Stimulated activated naive B cell treated with anti-CD40 and anti-IgM and Interleukin-4, amounts not matched to agents 10 μg/mL and 1 μg/mL and 100 μg/mL, for 72 hours (primary cell): ENCODE data around the gene LYPLA2.
"Not testable (repeated sequence)": the region's sequence is repeated elsewhere in the genome, so short reads cannot be mapped to it uniquely, and the experiment has no call there.

ENCODE experiments used
- ATAC-seq, 2 donors: fragments of 150-1000 bp; cut with Tn5 transposase; replicated peaks; 2 replicates each; pipeline ENCODE4 v1.10.0; 2021; ENCODE audit warnings: moderate library complexity in 1 of 2
- DNase-seq: peaks from one replicate; pipeline ENCODE4 v3.0.0; 2021
- H3K27ac Mint-ChIP-seq: one replicate; pipeline ENCODE4 v1.8.0; 2022; ENCODE audit warnings: mild to moderate bottlenecking, mixed read lengths
- H3K27me3 Mint-ChIP-seq, 2 donors: one replicate each; pipeline ENCODE4 v1.8.0; 2022; ENCODE audit warnings: mixed read lengths in 2 of 2
- H3K36me3 Mint-ChIP-seq, 2 donors: one replicate each; pipeline ENCODE4 v1.8.0; 2022; ENCODE audit warnings: mixed read lengths in 2 of 2, mild to moderate bottlenecking in 1 of 2
- H3K4me1 Mint-ChIP-seq, 2 donors: one replicate each; pipeline ENCODE4 v1.8.0; 2022; ENCODE audit warnings: mixed read lengths in 2 of 2, mild to moderate bottlenecking in 1 of 2
- H3K4me3 Mint-ChIP-seq, 2 donors: one replicate each; pipeline ENCODE4 v1.8.0; 2022; ENCODE audit warnings: mild to moderate bottlenecking in 2 of 2, mixed read lengths in 2 of 2, moderate library complexity in 1 of 2
- H3K9me3 Mint-ChIP-seq, 2 donors: one replicate each; pipeline ENCODE4 v1.8.0; 2022; ENCODE audit warnings: mixed read lengths in 2 of 2, mild to moderate bottlenecking in 1 of 2

Gene LYPLA2

GRCh38 chr1:23793018-23793781 lies 2.3 kb downstream of the LYPLA2 start:
- peaks cover 23 to 46% of the 10 kb centered on the region in 2 donors for H3K4me1 Mint-ChIP-seq
- peaks cover 31 to 52% of the 10 kb centered on the region in 2 donors for H3K36me3 Mint-ChIP-seq
- H3K27me3 Mint-ChIP-seq, result no peaks in the 10 kb centered on the region
- ATAC-seq (no peak), DNase-seq (no peak)
- peak overlapping the region; percentile 41 to 57 for H3K4me3 Mint-ChIP-seq
- peak overlapping the region; percentile 25 for H3K27ac Mint-ChIP-seq
- no peaks in the 10 kb centered on the region for H3K9me3 Mint-ChIP-seq

DNA sequence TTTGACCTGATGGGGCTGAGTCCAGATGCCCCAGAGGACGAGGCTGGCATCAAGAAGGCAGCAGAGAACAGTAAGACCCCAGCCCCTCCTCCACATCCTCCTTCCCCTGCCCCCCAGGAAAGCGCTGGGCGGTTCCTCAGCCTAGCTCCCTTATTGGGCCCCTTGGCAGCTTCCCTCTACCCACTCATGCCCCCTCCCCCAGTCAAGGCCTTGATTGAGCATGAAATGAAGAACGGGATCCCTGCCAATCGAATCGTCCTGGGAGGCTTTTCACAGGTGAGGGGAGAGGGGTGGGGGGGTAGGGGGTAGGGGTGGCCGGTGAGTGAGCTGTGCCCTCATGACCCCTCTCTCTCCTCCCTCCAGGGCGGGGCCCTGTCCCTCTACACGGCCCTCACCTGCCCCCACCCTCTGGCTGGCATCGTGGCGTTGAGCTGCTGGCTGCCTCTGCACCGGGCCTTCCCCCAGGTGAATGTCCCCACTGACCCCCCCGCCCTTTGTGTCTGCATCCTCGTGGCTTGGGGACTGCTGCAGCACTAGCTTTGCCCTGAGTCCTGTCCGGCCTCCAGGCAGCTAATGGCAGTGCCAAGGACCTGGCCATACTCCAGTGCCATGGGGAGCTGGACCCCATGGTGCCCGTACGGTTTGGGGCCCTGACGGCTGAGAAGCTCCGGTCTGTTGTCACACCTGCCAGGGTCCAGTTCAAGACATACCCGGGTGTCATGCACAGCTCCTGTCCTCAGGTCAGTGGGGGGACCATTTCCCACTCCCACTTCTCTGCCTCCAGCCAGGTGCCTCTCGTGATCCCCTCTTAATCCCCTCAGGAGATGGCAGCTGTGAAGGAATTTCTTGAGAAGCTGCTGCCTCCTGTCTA lies 3.2 kb downstream of the LYPLA2 start:
- Mint-ChIP-seq H3K27me3 (no peaks in the 10 kb centered on the region), H3K36me3 (peaks cover 33 to 52% of the 10 kb centered on the region in 2 donors), H3K4me1 (peaks cover 28 to 54% of the 10 kb centered on the region in 2 donors), H3K9me3 (no peaks in the 10 kb centered on the region), H3K27ac (peak overlapping the region; percentile 37), H3K4me3 (no peak overlapping the region)
- ATAC-seq (no peak), DNase-seq (no peak)

DNA sequence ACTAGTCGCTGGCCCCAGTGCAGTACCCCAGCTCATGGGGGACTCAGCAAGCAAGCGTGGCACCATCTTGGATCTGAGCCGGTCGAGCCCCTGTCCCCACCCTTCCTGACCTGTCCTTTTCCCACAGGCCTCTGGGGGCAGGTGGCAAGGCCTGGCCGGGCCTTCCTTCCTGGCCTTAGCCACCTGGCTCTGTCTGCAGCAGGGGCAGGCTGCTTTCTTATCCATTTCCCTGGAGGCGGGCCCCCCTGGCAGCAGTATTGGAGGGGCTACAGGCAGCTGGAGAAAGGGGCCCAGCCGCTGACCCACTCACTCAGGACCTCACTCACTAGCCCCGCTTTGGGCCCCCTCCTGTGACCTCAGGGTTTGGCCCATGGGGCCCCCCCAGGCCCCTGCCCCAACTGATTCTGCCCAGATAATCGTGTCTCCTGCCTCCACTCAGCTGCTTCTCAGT lies 3.8 kb downstream of the LYPLA2 start:
- not testable (repeated sequence) for DNase-seq, H3K9me3 Mint-ChIP-seq, H3K4me3 Mint-ChIP-seq, H3K27me3 Mint-ChIP-seq, ATAC-seq
- Mint-ChIP-seq H3K36me3 (peaks cover 33 to 48% of the 10 kb centered on the region in 2 donors), H3K27ac (peak overlapping the region; percentile 44), H3K4me1 (peaks cover 32 to 60% of the 10 kb centered on the region in 2 donors)

DNA sequence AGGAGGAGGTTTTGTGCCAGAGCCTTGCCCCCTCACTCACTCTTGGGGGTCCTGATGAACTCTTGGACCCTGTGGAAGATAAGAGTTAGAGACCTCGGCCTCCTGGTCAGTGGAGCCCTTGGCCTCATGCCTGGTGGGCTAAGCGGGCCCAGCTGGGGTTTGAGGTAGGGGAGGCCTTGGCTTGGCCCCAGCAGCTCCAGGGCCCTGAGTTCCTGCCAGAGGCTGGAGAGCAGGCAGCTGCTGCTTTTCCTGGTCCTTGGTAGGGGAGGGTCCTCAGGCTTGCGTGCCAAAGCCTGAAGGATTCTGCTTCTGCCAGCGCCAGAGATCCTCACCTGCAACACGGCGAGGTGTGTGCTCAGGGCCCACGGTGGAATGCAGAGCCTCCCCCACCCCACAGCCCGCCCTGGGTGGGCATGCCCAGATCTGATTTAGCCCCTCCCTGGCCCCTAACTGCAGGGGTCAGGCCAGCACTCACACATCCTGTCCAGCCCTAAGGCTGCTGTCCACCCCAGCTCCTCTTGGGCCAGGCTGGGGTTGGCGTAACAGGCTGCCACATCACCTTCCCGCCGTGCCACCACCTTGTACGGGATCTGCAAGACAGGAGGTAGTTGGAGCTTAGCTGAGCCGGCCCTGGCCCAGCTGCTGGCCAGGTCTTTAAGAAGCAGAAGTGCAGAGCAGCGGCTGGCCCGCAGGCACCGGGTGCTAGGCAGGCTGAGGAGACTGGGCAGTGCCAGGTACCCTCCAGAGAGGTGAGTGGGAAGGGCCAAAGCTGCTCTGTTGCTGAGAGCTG lies 4.9 kb downstream of the LYPLA2 start:
- Mint-ChIP-seq H3K4me1 (peaks cover 31 to 53% of the 10 kb centered on the region in 2 donors), H3K27me3 (no peaks in the 10 kb centered on the region), H3K36me3 (peaks cover 33 to 47% of the 10 kb centered on the region in 2 donors), H3K4me3 (no peak overlapping the region), H3K27ac (peak overlapping the region; percentile 39), H3K9me3 (no peaks in the 10 kb centered on the region)
- no peak for ATAC-seq
- no peak for DNase-seq

- DNase-seq, result no peak
- Mint-ChIP-seq H3K27me3 (no peaks in the 10 kb centered on the region), H3K4me1 (peaks cover 29 to 52% of the 10 kb centered on the region in 2 donors), H3K27ac (peak overlapping the region; percentile 43), H3K9me3 (no peaks in the 10 kb centered on the region), H3K4me3 (no peak overlapping the region), H3K36me3 (peaks cover 31 to 41% of the 10 kb centered on the region in 2 donors)
- ATAC-seq, result no peak
These were observed 5.7 kb downstream of the LYPLA2 start for GRCh38 chr1:23796466-23797271.

DNA sequence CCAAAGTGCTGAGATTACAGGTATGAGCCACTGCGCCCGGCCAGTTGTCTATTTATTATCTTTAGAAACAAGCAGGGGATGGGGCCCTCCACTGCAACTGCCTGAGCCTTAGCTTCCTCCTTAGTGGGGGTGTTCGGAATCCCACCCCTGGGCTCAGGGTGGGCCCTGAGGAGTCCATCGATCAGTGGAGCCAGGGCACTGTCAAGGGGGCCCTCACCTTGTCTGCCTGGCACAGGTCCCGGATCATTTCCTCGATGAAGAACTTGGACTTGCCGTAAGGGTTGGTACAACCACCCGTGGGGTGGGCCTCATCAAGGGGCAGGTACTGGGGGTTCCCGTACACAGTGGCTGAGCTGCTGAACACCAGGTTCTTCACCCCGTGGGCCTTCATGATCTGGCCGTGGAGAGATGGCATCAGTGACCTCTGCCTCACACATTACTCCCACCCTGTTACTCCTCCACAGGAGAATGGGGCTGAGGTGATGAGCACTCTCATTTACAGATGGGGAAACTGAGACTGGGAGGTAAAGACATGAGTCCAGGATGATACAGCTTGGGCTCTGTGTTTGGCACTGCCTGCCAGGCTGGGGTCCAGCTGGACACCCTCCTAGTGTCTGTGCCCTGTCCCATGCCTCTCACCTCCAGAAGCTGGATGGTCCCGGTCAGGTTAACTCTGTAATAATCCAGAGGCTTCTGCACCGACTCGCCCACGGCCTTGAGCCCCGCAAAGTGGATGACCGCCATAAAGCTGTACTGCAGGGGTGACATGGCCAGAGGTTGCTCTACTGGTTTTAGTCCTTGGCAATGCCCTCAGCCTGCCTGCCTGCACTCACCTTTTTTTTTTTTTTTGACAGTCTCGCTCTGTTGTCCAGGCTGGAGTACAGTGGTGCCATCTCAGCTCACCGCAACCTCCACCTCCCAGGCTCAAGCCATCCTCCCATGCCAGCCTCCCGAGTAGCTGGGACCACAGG lies 6.8 kb downstream of the LYPLA2 start:
- DNase-seq, result no peak
- H3K27ac Mint-ChIP-seq, result no peak overlapping the region
- no peaks in the 10 kb centered on the region for H3K9me3 Mint-ChIP-seq
- no peak overlapping the region for H3K4me3 Mint-ChIP-seq
- H3K36me3 Mint-ChIP-seq, result peaks cover 31 to 40% of the 10 kb centered on the region in 2 donors
- ATAC-seq, result no peak
- no peaks in the 10 kb centered on the region for H3K27me3 Mint-ChIP-seq
- peaks cover 22 to 48% of the 10 kb centered on the region in 2 donors for H3K4me1 Mint-ChIP-seq

DNA sequence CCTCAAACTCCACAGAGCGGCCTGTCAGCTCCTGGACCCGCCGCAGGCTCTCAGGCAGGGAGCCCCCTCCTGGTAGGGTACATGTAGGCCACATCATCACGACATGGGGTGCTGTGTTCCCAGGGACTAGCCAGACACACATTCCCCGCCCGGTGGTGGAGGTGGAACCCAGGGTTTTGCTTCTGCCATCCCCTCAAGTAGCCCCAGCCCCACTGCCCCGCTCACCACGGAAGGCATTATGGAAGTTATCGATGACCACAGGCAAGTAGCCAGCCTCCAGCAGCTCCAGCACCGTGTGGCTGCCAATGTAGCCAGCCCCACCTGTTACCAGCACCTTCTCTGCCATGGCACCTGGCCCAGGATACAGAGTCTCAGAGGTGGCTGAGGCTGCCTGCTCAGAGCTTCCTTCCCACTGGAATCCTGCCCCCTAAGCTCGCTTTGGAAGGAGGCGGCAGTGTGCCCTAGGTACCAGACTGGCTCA lies 7.8 kb downstream of the LYPLA2 start:
- H3K27me3 Mint-ChIP-seq, result no peaks in the 10 kb centered on the region
- ATAC-seq, result no peak
- H3K36me3 Mint-ChIP-seq, result peaks cover 24 to 39% of the 10 kb centered on the region in 2 donors
- H3K4me1 Mint-ChIP-seq, result peaks cover 17 to 39% of the 10 kb centered on the region in 2 donors
- peak overlapping the region; percentile 56 for H3K27ac Mint-ChIP-seq
- H3K9me3 Mint-ChIP-seq, result no peaks in the 10 kb centered on the region
- DNase-seq, result no peak
- peak overlapping the region in 1 of 2 donors; percentile 95 for H3K4me3 Mint-ChIP-seq

- peaks cover 24 to 41% of the 10 kb centered on the region in 2 donors for H3K36me3 Mint-ChIP-seq
- H3K27ac Mint-ChIP-seq, result no peak overlapping the region
- no peak for DNase-seq
- peak overlapping the region; percentile 94 to 95 for H3K4me3 Mint-ChIP-seq
- no peaks in the 10 kb centered on the region for H3K27me3 Mint-ChIP-seq
- peaks cover 17 to 33% of the 10 kb centered on the region in 2 donors for H3K4me1 Mint-ChIP-seq
- H3K9me3 Mint-ChIP-seq, result no peaks in the 10 kb centered on the region
- no peak for ATAC-seq
These were observed 8.3 kb downstream of the LYPLA2 start for GRCh38 chr1:23799255-23799569.

- ATAC-seq (peak; percentile 12 to 14), DNase-seq (no peak)
- H3K4me1 Mint-ChIP-seq, result peaks cover 17 to 30% of the 10 kb centered on the region in 2 donors
- H3K27ac Mint-ChIP-seq, result peak overlapping the region; percentile 94
- peaks cover 18 to 39% of the 10 kb centered on the region in 2 donors for H3K36me3 Mint-ChIP-seq
- H3K27me3 Mint-ChIP-seq, result no peaks in the 10 kb centered on the region
- H3K4me3 Mint-ChIP-seq, result peak overlapping the region; percentile 94 to 95
- H3K9me3 Mint-ChIP-seq, result no peaks in the 10 kb centered on the region
These were observed 8.8 kb downstream of the LYPLA2 start for GRCh38 chr1:23799570-23800399.

- peak; percentile 91 for DNase-seq
- Mint-ChIP-seq H3K4me1 (peaks cover 25 to 30% of the 10 kb centered on the region in 2 donors), H3K36me3 (peaks cover 16 to 40% of the 10 kb centered on the region in 2 donors), H3K27me3 (no peaks in the 10 kb centered on the region), H3K4me3 (peak within 1 kb of the TSS; percentile 94 to 95), H3K27ac (peak within 1 kb of the TSS; percentile 94), H3K9me3 (no peaks in the 10 kb centered on the region)
- ATAC-seq, result peak; percentile 89 to 94
These were observed 9.7 kb downstream of the LYPLA2 start, which contains the start of gene GALE for GRCh38 chr1:23800400-23801337. Gene GALE, minus strand, starts transcription at chr1:23800754. Its CDS starts 1,747 bp downstream, at chr1:23799007.

DNA sequence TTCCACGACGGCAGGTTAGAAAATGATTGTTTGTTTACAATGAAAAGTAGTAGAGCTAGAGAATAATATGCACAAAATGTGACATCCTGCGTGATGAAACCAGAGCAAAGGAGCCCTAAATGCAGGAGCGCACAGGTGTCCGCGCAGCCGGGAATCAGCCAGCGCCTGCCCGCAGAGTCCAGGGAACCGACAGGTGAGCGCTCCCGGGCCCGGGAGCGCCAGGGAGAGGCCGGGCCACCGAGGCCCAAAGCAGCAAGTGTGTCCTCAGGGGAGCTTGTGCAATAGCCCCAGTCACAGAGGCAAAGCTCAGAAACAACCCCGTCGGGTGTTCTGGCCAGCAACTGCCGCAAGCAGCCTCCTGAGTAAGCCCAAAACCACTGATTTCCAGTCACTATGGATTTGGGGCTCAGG lies 10.4 kb downstream of the LYPLA2 start:
- H3K36me3 Mint-ChIP-seq, result peaks cover 16 to 44% of the 10 kb centered on the region in 2 donors
- H3K27ac Mint-ChIP-seq, result peak overlapping the region; percentile 93
- ATAC-seq (no peak), DNase-seq (no peak)
- H3K4me3 Mint-ChIP-seq, result peak overlapping the region; percentile 94 to 95
- H3K9me3 Mint-ChIP-seq, result no peaks in the 10 kb centered on the region
- H3K4me1 Mint-ChIP-seq, result peaks cover 25 to 30% of the 10 kb centered on the region in 2 donors
- H3K27me3 Mint-ChIP-seq, result no peaks in the 10 kb centered on the region
